GM21717 (cell line): ENCODE data around the gene TIMM10B.

Source experiments
- ATAC-seq: cut with Tn5 transposase; IDR thresholded peaks from one replicate; pipeline ENCODE4 v1.9.1; 2021; ENCODE audit warnings: mild to moderate bottlenecking, moderate library complexity; ENCODE audit not compliant: unreplicated experiment

Gene TIMM10B

GRCh38 chr11:6481012-6481923, at the start of gene TIMM10B, which contains the start of gene ARFIP2:
TSS of gene TIMM10B (plus strand) at chr11:6481501. CDS start at chr11:6481517, 16 bp downstream.
TSS of gene ARFIP2 (minus strand) at chr11:6481331. CDS start at chr11:6480421, 910 bp downstream.
- ATAC-seq, result peak; percentile 98

DNA sequence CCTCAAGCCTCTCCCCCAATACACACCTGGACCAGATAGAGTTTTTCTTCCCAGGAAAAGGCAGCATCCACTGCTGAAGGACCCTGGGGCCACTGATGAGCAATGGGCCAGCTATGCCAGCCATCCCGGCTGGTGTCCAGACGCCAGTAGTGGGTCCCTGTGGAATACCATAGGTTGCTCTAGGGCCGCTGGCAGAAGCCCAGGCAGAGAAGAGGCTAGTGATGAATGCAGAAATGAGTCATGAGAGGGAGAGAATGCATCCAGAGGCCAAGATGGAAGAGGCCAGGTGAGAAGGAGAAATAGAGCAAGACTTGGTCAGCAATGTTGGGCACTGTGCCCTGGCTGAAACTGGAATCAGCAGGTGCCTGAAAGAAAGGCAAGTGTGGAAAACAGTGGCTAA, 49.4 kb upstream of the TIMM10B start:
- no peak for ATAC-seq

GRCh38 chr11:6433998-6434660, 47.2 kb upstream of the TIMM10B start:
- ATAC-seq, result peak; percentile 57

DNA sequence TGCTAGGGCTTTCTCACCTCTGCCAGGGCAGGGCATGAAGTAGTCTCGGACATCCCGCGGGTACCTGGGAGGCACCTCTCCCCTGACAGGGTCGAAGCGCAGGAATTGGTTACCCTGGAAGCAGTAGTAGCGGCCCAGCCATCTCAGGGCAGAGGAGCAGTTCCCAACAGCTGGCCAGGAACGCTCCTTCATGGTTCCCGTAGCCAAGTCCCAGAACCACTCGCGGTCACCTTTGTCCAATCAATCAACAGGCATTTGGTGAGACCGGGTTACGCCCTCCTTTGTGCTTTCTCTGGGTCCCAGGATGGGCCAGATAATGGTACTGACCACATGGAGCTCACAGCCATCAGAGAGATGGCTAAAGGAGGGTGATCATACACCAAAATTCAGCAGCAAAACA, 43.9 kb upstream of the TIMM10B start:
- no peak for ATAC-seq

- no peak for ATAC-seq
Observed at GRCh38 chr11:6437993-6438392, 43.3 kb upstream of the TIMM10B start.

- ATAC-seq, result no peak
Observed at GRCh38 chr11:6438979-6439571, 42.2 kb upstream of the TIMM10B start.

DNA sequence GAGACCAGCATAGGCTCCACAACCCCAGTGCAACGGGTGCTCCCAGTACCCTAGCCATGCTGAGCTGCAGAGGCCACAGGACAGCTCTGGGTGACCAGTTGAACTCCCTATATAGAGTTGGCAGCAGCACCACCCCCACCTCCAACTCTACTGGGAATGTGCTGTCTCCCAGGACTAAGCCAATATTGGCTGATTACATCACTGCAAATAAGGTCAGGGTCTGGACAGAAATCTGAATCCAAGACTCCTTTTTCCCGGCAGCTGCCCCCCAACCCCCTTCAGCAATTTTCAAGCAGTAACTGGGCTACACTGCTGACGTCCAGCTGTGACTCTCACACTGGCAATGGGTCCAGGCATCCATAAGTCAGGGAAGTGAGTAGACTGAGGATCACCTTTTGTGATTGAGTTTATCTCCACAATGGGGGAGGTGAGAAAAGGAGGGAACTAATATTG, 40.4 kb upstream of the TIMM10B start, which contains the start of gene HPX:
HPX (minus strand) TSS at position 82 of the 453 bp plus-strand sequence; CDS start at position 58, 24 bp downstream.
- ATAC-seq, result no peak

GRCh38 chr11:6442441-6442840, 38.9 kb upstream of the TIMM10B start:
- no peak for ATAC-seq

DNA sequence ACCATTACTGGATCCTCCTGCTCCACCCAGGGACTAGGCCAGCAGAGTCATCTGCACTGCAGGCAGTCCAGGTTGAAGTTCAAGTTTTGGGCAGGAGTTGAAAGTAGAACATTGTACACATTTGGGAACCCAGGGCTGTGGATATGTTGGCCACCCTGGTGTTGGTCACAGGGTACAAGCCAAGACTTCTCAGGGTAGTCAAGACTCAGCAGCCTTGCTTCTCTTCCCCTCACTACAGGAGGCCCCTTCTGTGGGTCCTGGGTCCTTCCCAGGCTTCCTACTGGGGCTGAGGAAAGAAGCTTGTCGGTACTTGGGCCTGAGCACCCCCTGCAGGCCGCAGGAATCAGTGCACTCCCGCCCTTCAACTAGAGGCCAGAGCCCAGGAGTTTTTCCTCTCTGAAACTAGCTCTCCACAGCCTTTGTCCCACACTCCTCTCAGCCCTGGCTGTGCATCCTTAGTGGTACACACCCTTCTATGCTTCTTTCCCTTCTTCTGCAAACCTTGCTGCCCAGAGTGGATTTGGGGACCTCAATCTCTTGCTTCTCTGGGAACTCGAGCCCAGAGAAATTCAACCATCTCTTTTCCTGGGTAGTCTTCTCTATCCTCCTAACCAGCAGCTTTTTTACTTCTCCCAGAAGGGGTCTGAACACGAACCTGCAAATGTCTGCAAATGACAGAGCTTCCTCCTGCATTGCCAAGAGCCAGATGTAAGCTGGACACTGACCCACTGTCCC, 37.9 kb upstream of the TIMM10B start:
- ATAC-seq, result peak; percentile 75

- no peak for ATAC-seq
Observed at GRCh38 chr11:6448574-6448973, 32.7 kb upstream of the TIMM10B start.

DNA sequence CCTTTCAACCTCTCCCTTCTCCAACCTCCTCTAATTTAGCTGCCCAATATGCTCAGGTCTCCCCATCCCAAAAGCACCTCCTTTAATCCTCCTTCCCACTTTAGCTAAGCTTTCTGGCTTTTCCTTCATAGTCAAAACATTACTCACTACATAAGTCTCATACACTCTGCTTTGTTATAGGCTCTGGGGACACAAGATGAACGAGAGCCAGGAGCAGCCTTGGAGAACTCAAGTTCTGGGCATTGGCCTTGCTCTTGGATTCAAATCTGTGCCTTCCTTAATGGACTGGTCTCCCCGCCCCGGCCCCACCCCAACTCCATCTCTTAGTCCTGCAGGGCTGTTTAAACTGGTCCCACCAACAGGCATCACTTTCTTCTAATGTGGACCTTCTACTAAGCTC, 29.1 kb upstream of the TIMM10B start:
- no peak for ATAC-seq

- no peak for ATAC-seq
Observed at GRCh38 chr11:6453152-6453551, 28.1 kb upstream of the TIMM10B start.

GRCh38 chr11:6455070-6455469, 26.2 kb upstream of the TIMM10B start:
- ATAC-seq, result no peak

DNA sequence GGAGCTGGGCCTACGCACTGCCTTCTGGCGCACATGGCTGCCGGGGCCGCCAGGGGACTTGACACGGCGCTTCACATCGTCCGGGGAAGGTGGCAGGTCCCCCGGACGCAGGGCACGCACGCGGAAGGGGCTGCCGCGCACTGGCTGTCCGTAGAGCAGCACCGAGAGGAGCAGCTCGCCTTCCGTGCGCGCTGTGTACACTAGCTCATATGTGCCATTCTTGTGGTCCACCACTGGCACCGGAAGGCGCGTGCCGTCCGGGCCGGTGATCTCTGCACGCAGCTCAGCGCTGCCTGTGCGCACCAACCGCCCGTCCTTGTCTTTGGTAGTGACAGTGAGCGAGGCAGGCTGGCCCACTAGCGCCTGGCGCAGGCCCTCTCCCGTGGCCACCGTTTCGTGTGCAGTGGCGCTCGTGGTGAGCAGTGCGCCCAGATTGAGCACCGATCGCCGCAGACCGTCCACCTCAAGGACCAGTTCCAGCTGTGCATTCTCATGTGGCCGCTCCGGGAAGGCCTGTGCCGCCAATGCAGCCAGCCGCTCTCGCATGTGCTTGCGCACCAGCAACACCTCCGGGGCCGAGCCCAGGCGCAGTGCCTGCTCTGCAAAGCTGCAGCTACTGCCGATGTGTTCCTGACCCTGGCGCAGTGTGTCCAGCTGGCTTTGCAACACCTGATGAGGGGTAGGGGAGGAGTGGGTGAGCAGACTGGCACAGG, 24.8 kb upstream of the TIMM10B start:
- no peak for ATAC-seq

DNA sequence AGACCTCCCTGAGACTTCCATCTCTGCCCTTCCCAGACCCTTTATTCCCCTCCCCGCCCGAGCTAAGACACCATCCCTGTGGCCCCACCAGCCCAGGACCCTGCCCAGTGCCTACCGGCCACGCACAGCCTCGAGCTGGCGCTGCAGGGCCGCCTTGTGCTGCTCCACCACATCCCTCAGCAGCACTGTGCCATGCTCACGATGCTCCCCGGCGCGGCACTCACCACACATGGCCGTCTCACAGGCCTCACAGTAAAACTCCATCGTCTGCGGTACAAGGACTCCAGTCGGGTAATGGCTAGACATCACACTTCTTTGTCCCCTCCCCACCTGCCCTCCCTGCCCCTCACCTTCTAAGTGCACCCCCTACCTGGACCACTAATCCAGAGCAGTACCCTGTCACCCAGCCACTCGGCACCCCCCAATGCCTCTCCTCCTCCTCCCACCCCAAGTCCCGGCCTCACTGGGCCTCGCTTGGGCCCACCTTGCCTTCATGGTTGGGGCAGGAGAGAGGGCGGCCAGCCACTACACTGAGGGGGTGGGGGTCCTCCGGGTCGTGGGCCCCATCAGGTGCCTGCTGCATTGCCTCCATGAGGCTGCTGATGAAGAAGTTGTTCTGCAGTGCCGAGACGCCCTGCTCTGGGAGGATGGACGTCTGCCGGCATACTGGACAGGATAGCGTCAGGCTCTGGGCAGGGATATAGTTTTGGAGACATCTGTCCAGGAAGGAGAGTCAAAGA, 23.6 kb upstream of the TIMM10B start:
- ATAC-seq, result no peak

- ATAC-seq, result no peak
Observed at GRCh38 chr11:6458352-6459098, 22.8 kb upstream of the TIMM10B start.

GRCh38 chr11:6459099-6459450, 22.2 kb upstream of the TIMM10B start:
- ATAC-seq, result no peak

DNA sequence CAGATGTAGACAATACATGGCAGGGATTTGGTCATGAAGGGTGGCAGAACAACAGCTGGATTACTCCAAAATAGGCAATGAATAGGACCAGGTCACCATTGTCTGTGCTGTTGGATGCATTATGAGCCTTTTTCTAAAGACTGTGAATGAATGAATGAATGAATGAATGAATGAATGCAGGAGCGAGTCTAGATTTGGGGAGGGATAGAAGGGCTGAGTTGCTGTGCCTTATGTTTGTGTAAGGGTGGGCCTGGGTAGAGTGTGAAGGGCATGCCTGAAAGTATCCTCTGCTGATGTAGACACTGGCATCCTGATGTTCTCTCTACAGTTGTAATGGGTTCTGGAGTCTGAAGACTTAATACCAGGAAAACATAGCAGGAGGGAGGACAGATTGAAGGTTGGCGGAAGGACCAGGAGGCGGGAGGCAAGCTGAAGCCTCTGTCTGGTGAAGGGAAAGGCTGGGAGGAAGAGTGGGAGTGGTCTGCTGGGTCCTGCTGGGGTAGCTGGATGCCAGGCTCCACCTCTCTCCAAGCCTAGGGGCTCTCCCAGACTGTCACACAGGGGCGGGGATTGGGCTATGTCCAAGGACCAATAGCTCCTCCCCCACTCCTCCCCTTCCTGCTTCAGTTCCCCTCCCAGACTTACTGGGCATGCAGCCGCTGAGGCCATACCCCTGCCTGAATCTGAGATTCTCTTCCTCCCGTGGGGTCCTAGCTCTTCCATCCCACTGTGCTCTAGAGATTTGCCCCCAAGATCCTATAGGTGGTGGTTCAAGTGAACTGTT, 12.4 kb upstream of the TIMM10B start:
- peak; percentile 52 for ATAC-seq
